ENCODE results near the gene FLT3.

- TF ChIP-seq NR3C1 (IDR thresholded peaks at IDR 0.05) (no peak), MYC (IDR thresholded peaks at IDR 0.05; ENCODE audit: borderline replicate concordance, low read length) (no peak)
Measured at GRCh38 chr13:28031220-28031895, 69.0 kb downstream of the FLT3 start.

Data from A549 (cell line).